ENCODE data around the gene KCMF1.

KCMF1 gene

DNA sequence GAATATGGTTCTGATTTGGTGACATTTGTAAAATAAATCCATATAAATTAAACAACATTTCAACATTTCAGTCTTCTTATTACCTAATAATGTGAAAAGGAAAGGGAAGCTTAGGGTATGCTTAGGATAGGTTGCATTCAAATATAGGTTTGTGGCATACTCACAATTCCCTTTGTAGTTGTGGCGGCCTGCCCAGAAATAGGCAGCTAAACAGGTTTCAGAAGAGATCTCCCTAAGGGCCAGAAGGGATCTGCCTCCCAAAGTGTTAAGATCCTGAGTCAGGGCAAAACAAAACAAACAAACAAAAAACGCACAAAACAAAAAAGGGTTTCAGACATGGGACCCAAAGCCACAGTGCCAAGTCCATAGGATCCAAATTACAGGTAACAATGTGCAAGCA lies 120.9 kb downstream of the KCMF1 start:
- no peak for TF ChIP-seq JUND (IDR thresholded peaks at IDR 0.05; ENCODE audit: low read depth)
- in situ Hi-C loops (cut with HindIII; ENCODE audit: low pct_unique_long_range_greater_than_20kb, low sequenced_read_pairs), result no loop called here
- peak; percentile 13 to 73 for DNase-seq (ENCODE audit: low read depth in 1 of 2, low spot score in 1 of 2)

DNA sequence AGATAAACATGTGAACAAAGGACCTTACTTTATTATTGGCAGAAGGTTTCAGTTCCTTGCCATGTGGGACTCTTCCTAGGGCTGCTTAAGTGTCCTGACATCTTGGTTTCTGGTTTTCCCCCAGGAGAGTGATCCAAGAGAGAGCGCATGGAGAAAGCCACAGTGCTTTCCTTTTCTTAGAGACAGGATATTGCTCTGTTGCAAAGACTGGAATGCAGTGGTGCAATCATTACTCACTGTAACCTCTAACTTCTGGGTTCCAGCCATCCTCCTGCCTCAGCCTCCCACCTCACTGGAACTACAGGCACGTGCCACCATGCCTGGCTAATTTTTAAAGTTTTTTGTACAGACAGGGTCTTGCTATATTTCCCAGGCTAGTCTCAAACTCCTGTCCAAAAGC lies 124.1 kb downstream of the KCMF1 start:
- no peak for TF ChIP-seq JUND (IDR thresholded peaks at IDR 0.05; ENCODE audit: low read depth)
- in situ Hi-C loops (cut with HindIII; ENCODE audit: low pct_unique_long_range_greater_than_20kb, low sequenced_read_pairs), result no loop called here
- no peak for DNase-seq (ENCODE audit: low read depth in 1 of 2, low spot score in 1 of 2)

DNA sequence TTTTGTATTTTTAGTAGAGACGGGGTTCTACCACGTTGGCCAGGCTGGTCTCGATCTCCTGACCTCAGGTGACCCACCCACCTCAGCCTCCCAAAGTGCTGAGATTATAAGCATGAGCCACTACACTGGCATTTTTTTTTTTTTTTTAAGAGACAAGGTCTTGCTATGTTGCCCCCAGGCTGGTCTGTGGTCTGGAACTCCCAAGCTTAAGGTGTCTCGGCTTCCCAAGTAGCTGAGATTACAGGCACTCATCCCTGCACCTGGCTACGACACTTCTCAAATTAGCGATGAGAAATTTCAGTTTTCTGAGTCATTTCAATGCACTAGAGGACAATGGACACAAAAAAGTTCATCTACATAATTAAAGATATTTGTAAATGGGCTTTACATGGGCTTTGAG lies 125.7 kb downstream of the KCMF1 start:
- in situ Hi-C loops (cut with HindIII; ENCODE audit: low pct_unique_long_range_greater_than_20kb, low sequenced_read_pairs), result no loop called here
- no peak for DNase-seq (ENCODE audit: low read depth in 1 of 2, low spot score in 1 of 2)
- TF ChIP-seq JUND (IDR thresholded peaks at IDR 0.05; ENCODE audit: low read depth), result no peak

DNA sequence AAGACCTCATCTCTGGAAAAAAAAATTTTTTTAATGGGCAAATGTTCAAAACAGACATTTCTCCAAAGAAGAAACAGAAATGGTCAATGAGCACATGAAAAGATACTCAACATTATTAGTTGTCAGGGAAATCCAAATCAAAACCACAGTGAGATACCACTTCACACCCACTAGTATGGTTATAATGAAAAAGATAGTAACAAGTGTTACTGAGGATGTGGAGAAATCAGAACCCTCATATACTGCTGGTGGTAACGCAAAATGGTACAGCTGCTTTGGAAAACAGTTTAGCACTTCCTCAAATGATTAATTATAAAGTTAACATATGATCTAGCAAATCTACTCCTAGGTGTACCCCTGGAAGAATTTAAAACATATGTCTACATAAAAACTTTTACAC lies 133.3 kb downstream of the KCMF1 start:
- in situ Hi-C loops (cut with HindIII; ENCODE audit: low pct_unique_long_range_greater_than_20kb, low sequenced_read_pairs), result no loop called here
- no peak for TF ChIP-seq JUND (IDR thresholded peaks at IDR 0.05; ENCODE audit: low read depth)
- no peak for DNase-seq (ENCODE audit: low read depth in 1 of 2, low spot score in 1 of 2)

DNA sequence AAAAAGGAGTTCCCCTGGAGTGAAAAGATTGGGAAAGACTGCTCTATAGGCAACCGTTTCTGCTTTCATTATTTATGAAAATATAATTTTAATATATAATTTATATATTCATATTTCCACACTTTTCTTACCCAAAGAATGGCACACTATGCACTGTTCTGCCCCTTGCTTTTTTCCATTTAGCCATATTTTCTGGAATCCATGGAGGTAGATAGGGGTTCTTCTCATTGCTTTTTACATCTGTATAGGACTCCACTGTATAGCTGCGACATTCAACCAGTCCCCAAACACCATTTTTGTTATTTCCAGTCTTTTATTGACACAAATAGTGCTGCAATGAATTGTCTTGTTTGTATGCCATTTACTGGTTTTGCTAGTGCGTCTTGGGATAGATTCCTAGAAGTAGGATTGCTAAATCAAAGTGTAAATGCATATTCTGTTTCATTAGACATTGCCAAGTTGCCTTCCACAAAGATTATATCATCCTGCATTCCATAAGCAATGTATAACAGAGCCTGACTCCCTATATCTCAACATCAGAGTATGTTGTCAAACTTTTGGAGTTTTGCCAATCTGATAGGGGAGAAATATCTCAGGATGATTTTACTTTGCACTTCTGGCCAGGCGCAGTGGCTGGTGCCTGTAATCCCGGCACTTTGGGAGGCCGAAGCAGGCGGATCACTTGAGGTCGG lies 135.7 kb downstream of the KCMF1 start:
- peak; percentile 86 for TF ChIP-seq JUND (IDR thresholded peaks at IDR 0.05; ENCODE audit: low read depth)
- in situ Hi-C loops (cut with HindIII; ENCODE audit: low pct_unique_long_range_greater_than_20kb, low sequenced_read_pairs), result no loop called here
- DNase-seq (ENCODE audit: low read depth in 1 of 2, low spot score in 1 of 2), result peak; percentile 66 to 92

Measured in T47D (cell line).